NCI-H82 (cell line): ENCODE measurements around the gene SEPSECS.

Experiments used
- DNase-seq: peaks from one replicate; lab custom pipeline; 2025; lab: John Stamatoyannopoulos, UW

The SEPSECS gene

GRCh38 chr4:25159837-25160713, at the start of gene SEPSECS:
Gene SEPSECS (minus strand): TSS chr4:25160449. CDS start chr4:25160369, 80 bp downstream.
- peak; percentile 96 for DNase-seq

GRCh38 chr4:25209702-25210101, 49.5 kb upstream of the SEPSECS start:
- DNase-seq: no peak

GRCh38 chr4:25207997-25208396, 47.7 kb upstream of the SEPSECS start:
- no peak for DNase-seq

GRCh38 chr4:25198713-25199112, 38.5 kb upstream of the SEPSECS start:
- no peak for DNase-seq

GRCh38 chr4:25190407-25190806, 30.2 kb upstream of the SEPSECS start:
- DNase-seq: peak; percentile 44

GRCh38 chr4:25184056-25184455, 23.8 kb upstream of the SEPSECS start:
- DNase-seq: no peak

DNA sequence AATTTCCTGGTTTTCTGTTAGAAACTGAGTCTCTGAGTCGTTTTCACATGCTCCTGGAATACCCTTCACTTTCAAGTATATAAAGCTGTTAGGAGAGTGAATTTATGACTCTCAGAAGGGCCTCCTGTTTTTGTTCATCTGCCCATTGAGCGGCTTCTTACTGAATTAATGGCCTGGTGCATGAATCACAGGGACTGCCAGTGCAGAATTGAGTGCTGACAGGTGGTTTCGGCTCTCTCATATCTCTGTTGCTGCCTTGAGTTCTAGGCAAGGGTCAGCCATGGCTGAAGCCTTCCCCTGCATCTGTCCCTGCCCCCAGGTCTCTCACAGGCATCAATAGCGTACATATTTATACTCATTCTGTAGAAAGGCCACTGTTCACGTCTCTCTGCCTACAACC, 22.7 kb upstream of the SEPSECS start:
- DNase-seq: no peak

- DNase-seq: peak; percentile 75
Observed at GRCh38 chr4:25180524-25181131, 20.4 kb upstream of the SEPSECS start.

- no peak for DNase-seq
Observed at GRCh38 chr4:25178838-25179261, 18.6 kb upstream of the SEPSECS start.

GRCh38 chr4:25177147-25177546, 16.9 kb upstream of the SEPSECS start:
- no peak for DNase-seq

- no peak for DNase-seq
Observed at GRCh38 chr4:25174674-25175073, 14.4 kb upstream of the SEPSECS start.

DNA sequence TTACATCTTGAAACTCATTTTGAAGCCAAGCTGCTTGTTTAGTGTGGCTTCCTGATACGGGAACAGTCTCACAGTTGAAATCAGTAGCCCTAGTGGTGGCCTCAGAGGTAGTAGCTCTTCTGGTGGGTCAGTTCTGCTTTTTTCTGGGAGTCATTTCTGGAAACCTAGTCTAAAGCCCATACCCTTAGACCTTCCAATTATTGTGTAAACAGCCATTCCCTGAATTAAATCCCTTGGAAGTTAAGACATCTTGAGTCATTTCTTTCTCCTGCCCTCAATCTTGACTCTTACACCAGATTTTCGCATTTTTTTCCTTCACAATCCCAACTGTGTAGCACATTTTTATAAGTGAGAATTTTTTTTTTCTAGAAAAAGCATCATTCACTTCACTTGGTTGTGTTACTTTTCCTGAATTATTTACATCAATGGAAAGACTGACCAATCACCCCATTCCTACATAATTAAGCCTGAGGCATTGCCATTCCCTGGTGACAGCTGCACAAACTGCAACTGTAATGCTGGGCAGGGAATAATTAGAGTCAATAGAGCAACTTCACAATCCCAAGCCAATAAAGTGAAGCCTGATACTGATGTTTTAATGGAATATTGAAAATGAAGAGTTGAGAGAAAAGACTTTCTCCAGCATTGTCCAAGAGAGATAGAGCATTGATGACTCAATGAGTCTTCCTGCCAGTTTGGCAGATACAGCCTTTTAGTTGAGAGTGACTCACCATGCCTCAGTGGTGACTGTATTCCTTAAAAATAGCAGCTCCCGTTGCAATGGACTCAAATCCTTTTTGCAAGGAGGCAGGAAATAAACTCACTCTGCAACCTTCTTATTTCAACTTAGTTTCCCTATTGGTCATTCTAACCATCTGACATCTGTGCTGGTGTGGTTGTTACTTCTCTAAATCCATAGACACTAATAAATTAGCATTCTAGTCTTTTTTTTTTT, 13.0 kb upstream of the SEPSECS start:
- no peak for DNase-seq

GRCh38 chr4:25171201-25171865, 11.1 kb upstream of the SEPSECS start:
- DNase-seq: no peak

GRCh38 chr4:25169446-25169845, 9.2 kb upstream of the SEPSECS start:
- no peak for DNase-seq

DNA sequence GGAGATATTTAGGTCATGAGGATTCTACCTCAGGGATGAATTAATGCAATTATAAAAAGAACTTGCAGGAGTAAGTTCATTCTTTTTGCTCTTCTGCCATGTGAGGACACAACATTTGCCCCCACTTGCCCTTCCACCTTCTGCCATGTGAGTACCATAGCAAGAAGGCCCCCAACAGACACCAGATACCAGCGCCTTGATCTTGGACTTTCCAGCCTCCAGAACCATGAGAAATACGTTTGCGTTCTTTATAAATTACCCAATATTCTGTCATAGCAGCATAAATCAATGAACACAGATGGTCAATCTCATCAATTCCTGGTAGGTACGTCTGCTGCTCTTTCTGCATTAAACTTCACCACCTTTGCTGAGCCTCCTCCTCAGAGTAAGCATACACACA, 5.7 kb upstream of the SEPSECS start:
- DNase-seq: no peak

DNA sequence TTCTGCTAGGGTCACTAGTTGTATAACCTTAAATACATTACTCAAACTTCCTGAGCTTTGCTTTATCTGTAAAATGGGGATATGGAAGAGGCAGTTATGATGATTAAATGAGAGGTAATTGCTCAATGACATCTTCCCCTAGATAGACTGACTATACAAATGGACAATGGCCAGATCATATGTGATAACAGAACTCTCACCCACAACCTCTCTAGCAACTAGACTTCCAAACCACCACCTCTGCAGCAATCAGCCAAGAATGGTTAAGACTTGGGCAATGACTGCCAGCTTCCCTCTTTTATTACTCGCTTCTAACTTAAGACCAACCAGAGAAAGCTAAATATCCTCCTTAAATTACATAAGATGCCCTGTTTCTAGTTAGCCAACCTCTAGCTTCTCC, 2.9 kb upstream of the SEPSECS start:
- DNase-seq: no peak

GRCh38 chr4:25162566-25162965, 2.3 kb upstream of the SEPSECS start:
- DNase-seq: no peak

GRCh38 chr4:25161593-25161950, 1.3 kb upstream of the SEPSECS start:
- peak; percentile 2 for DNase-seq

- DNase-seq: peak; percentile 61
Observed at GRCh38 chr4:25160714-25161592, 704 bp upstream of the SEPSECS start.

GRCh38 chr4:25158817-25159216, 1.4 kb downstream of the SEPSECS start:
- no peak for DNase-seq

DNA sequence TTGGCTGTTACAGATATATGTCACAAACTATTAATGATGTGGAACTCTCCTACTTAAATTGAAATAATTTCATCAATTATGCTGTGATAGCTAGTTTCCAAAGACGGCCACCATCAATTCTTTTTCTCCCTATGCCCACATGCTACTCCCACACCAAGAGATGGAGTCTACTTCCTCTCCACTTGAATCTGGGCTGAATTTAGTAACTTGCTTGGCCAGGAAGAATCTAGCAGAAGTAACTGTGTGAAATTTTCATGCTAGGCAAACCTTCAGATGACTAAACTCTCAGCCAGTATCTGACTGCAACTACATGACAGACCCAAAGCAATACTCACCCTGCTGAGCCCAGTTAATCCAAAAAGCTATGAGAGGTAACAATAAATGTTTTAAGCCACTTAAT, 3.2 kb downstream of the SEPSECS start:
- no peak for DNase-seq
